ENCODE data around the gene GSG1L.

GSG1L gene

DNA sequence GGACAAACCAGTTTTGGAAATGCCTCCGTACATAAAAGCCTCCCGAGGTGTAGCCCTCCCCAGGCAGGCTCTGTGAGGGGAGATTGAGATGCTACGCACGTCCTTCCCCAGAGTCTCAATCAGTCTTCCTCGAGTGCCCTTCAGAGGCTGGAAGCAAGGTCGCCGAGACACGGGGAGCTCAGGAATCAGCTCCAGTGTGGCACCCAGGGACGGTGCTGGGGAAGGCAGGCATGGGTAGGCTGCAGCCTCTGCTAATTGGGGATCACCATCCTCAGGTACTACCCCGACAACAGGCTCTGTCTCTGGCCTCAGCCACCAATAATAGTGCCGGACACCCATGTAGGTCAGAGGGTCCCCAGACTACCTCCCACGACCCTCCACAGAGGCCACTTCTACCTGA, 28.1 kb upstream of the GSG1L start:
- no peak for ATAC-seq

DNA sequence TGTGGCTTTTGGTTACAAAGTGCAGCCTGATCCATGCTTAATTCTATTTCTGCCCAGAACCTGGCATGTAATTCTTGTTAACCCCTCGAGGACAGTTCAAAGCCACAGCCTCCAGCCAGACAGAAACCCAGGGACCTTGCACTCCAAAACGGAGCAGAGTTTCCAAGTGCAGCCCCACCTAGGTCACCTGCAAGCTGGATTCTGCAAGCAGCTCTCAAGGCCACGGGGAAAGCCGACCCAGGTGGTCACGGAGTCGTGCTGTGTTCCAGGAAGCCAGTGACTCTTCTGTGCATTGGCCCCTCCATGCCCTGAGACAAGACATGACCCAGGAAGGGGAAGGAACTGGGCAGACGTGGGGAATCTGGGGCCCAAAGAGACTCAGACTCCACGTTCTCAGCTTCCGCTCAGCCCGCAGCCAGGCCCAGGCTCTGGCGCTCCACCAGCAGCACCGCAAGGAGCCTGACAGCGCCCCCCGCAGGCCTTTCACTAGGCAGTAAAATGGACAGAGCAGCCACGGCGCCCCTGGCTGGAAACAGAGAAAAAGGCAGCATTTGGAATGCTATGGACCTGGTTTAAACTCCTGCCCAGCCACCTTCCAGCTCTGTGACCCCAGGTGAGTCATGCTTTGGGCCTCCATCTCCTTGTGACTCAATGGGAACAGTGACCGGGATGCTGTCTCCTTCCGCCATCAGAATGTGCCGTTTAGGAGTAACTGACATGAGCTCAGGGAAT, 27.3 kb upstream of the GSG1L start:
- ATAC-seq = no peak

DNA sequence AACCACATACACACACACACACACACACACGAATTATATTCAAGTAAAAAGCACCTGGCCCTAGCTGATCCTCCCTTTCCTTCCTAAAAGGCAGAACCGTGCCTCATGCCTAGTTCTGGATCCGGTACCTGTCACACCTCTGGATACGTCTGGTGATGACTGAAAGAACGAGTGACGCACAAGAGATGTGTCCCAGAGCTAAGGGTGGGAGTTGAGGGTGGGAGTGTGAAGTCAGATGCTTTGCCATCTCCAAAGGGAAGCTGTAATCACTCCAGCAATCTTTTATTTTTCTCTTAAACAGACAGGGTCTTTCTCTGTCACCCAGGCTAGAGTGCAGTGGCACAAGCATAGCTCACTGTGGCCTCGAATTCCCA, 26.5 kb upstream of the GSG1L start:
- ATAC-seq = no peak

DNA sequence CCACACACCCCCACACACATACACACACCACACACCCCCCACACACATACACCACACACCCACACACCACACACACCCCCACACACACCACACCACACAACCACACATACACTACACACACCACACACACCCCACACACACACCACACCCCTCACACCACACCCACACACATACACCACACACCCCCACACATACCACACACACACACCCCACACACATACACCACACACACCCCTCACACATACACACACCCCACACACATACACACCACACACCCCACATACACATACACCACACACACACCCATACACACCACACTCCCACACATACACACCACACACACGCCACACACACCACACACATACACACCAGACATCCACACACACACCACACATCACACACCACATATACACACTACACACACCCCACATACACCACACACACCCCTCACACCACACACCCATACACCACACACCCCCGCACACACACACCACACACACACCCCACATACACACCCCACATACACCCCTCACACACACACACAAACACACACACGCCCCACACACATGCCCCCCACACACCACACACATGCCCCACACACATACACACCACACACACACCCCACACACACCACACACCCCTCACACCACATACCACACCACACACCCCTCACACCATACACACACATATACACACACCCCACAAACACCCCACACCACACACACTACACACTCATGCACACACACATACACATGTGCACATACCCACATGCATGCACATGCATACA, 25.9 kb upstream of the GSG1L start:
- ATAC-seq = no peak

DNA sequence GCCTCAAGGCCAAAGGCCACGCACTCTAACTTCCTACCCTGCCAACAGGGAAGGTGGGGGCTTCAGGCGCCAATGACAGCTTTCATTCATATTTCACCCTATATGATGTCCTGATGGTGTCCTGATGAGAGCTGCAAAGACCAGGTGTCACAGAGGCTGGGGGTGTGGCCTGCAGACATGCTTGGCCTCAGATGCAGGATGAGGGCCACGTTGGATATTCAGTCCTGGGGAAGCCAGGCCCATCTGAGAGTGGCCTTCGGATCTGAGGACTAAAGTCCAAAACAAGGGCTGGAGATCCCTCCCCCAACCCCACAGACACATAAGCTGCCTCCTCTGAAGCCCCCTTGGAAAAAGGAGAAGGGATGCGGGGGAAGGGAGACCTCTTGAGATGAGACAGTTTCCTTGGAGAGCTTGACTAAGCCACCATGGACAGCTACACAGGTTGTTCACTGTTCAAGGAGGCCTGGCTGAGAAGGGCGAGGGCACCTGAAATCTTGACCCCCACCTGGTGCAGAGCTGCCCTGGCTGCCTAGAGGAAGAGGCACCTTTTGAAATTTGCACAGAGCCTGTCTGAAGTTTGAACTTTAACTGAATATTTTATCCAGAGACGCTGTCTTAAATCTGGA, 24.3 kb upstream of the GSG1L start:
- ATAC-seq = no peak

DNA sequence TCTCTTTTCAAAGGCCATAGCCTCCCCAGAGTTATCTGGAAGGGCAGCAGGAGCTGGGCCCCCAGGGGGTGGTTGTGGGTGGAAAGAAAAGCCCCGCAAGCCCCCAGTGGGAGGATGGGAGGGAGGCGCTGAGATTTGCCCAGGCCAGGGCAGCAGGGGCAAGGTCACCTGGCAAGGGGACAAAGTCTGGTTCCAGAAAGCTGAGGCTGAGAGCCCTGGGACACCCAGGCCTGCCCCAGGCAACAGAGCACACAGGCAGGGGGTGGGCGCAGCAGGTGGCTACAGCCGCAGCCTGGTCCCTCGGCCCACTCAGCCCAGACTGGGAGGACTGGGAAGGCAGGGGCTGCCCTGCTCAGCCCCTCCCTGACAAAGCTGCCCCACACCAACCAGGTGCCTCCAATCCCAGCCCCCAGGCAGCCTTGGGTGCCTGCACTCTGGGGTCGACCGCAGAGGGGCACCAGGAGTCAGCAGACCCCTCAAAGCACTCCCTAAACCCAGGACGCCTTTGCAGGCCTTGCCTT, 23.7 kb upstream of the GSG1L start:
- ATAC-seq = no peak

DNA sequence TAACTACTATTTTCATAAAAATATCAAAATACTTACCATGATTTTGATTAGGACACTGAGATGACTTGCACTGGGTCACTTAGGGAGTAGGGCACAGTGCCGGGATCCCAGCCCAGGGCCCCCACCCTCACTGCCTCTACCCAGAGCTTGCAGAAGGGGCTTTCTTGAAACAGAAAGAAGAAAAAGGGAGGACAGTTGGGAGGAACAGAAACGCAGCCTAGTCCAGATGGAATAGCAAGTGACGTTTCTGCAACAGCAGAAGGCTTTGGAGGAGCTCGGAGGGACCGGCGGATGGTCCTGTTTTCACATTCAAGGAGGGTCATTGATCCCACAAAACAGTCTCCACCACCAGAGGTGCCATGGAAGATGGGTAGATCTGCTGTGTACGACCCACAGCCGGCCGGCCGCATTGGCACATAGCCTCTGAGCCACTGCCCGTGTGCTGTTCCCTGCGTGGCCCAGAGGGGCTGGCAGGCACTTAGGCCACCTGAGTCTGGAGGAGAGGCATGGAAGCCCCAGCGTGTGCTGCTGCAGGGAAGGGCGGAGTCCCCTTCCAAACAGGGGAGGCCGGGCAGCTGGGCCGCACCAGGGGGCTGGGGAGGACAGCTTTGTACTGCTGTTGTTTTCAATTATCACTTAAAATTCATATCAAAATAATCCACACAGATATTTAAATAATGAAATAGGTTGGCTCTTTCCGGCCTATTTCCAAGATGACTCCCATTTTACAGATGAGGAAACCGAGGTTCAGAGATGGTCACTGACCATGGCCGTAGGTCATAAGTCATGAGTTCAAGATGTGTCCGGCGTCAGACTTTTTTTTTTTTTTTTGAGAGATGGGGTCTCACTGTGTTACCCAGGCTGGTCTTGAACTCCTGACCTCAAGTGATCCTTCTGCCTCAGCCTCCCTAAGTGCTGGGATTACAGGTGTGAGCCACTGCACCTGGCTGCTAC, 22.9 kb upstream of the GSG1L start:
- no peak for ATAC-seq

DNA sequence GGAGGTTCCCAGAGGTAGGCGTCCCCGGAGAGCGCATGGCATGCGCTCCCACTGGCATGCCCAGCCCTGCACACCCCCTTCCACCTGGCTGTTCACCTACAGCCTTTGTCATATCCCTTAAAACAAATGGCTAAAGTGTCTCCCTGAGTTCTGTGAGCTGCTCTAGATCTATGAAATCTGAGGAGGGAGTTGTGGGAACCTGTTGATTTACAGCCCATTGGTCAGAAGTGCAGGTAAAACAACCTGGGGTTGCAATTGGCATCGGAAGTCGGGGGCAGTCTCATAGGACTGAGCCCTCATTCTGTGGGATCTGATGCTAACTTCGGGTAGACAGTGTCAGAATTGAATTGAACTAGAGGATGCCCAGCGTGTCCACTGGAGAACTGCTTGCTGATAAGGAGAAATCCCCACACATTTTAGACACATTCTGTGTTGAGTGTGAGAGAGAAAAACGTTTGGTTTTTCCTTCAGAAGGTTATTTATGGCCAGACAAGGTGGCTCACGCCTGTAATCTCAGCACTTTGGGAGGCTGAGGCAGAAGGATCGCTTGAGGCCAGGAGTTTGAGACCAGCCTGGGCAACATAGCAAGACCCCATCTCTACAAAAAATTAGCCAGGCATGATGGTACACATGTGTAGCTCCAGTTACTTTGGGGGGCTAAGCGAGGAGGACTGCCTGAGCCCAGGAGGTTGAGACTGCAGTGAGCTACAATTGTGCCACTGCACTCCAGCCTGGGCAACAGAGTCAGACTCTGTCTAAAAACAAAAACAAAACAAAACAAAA, 22.1 kb upstream of the GSG1L start:
- ATAC-seq = no peak

DNA sequence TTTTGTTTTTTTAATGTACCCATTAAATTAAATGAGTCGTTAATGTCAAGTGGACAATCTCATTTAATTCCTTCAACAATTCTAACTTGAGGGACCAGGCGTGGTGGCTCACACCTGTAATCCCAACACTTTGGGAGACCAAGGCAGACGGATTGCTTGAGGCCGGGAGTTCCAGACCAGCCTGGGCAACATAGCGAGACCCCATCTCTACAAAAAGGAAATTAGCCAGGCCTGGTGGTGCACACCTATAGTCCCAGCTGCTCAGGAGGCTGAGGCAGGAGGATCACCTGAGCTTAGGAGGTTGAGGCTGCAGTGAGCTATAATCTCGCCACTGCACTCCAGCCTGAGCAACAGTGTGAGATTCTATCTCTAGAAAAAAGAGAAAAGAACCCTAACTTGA, 20.7 kb upstream of the GSG1L start:
- no peak for ATAC-seq

DNA sequence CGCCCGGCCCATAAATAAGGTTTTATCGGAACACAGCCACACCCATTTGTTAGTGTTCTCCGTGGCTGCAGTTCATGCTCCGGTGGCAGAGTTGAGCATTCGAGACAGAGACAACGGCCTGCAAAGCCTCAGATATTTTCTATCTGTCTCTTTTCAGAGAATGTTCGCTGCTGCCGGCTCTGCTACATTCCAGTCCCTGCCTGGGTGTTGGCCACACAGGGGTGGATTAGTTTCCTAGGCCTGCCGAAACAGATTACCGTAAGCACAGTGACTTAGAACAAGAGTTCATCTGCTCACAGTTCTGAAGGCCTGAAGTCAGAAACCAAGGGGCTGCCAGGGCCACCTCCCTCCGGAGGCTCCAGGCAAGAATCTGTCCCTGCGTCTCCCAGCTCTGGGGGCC, 19.1 kb upstream of the GSG1L start:
- no peak for ATAC-seq

DNA sequence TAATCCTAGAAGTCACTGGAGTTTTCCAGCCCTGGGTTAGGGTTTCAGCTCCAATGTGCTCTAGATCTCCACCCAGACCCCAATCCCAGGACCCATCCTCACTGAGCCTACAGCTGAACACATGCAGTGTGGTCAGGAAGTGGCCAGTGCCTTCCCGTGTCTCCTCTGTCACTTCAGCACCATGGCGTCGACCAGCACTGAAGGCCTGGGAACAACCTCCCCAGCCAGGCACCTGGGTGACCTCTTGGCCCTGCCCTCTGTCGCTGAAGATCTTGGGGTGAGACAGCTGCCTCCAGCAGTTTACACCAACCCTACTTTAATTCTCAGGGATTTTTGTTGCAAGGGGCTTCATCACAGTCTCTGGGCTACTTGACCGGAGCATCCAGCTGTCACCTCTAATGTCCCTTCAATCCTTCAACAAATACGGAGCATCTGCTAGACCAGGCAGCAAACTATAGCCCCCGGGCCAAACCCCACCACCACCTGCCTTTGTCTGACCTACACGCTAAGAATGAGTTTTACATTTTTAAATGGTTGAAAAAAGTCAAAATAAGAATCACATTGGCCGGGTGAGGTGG, 18.0 kb upstream of the GSG1L start:
- ATAC-seq = no peak

DNA sequence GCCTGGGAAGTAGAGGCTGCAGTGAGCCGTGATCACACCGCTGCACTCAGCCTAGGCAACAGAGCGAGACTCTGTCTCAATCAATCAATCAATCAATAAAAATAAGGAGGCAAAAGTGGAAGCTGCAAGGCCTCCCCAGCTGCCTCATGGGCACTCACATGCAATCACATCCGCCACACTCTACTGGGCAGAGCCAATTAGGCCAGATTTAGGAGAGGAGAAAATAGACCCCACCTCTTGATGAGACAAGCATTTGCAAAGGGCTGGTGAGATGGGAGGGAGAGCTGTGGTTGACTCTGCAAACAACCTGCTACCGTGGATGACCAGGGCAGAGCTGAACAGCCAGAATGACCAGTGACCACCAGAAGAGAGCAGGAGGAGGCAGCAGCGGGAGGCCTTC, 14.7 kb upstream of the GSG1L start:
- ATAC-seq = no peak

DNA sequence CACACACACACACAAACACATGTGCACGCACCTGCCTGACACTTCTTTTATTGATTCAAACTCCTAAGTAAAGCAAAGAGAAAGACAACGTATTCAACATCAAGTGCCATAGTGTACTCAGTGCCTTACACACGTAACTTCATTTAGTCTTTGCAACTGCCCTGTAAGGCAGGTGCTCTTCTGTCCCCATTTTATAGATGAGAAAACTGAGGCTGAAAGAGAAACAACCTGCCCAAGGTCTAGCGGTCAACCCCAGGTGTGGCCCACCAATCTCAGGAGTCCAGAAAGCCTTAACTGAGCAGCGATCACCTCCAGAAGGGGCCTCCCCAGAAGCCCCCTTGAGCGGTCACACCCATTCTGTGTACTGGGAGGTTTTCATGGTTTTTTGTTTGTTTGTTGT, 10.3 kb upstream of the GSG1L start:
- no peak for ATAC-seq

DNA sequence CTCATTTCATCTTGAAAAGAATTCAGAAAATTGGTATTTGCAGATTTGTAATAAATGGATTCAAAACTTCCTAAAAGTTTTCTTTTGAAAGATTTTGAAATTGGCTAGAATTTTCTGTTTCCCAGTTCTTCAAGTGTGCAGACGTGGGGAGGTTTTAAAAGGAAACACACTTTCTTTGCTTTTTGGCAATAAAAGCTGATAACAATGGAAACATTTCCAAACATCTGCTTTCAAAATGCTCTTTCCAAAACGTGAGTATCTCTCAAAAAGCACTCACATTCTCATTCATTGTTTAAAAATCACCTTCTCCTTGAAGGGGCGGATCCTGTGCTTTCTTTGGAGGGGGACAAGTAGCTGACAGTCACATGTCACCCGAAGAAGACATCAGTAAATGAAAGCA, 8.6 kb upstream of the GSG1L start:
- ATAC-seq = no peak

DNA sequence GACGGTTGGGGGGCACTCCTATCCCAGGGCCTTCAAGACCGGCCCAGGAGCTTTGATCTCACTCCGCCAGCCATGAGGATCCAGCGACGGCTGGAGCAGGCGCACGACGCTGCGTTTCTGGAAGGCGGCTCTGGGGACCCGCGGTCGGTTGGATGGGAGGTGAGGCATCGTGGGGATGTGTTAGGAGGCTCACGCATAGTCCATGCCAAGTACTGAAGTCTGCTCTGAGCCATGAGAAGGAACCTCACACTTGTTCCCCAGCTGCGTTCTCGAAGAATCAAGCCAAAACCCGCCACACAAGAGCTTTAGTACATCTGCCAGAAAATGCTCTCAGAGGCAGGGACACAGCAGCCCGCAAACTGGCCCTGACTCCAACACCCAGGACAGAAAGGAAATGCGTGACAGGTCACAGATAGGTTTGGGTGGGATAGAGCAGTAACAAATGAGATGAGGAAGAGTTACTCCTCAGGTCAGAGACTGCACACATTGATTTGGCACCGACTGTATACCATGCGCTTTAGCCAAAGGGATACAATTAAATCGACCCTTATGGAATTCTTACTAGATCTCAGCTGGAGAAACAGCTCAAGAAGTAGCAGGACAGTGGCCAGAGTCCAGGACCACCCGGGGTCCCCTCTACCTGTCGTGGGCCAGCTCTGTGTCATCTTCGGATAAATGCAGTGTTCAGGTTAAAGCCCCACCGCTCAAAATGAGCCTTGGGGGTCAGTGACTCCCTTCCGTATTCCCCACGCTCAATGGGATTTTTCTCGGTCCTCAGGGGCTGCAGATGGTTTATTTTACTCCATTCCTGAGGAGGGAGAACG, 6.7 kb upstream of the GSG1L start:
- no peak for ATAC-seq

DNA sequence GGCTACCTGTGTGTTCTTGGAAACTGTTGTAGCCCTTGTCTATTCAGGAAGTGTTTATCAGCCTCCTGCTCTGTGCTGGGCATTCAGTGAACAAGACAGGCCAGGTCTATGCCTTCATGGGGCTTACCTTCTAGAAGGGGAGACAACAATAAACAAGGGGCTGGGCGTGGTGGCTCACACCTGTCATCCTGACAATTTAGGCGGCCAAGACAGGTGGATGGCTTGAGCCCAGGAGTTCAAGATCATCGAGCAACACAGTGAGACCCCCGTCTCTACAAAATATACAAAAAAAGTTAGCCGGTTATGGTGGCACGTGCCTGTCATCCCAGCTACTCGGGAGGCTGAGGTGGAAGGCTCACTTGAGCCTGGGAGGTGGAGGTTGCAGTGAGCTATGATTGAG, 5.5 kb upstream of the GSG1L start:
- ATAC-seq = no peak

DNA sequence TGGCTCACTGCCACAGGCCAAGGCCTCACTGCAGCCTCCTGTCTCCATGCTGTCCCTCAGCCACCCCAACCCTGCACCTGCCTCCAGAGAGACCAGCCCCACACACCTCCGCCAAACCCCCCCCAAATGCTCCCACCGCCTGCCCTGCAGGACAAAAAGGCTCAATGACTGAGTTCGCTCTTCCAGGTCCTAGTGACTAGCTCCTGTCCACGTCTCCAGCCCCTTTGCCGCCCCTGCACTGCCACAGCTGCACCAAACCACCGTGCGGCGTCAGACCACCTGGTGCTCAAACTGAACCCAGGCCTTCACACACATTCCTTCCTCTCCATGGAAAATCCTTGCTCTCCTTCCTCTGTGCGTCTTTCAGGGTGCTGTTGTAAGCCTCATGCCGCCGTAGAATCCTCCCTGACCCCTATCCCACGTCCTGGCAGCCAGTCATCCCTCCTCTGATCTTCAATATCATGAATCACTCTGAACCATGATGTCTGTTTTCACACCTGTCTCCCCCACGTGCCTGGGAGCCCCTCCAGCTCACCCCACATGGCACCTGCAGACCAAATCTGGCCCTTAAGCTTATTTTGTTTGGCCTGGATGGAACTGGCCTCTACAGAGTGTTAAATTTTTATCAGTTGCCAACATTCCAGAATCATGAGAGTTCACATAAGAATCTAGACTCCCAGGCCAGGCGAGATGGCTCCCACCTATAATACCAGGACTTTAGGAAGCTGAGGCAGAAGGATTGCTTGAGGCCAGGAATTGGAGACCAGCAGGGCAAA, 4.3 kb upstream of the GSG1L start:
- no peak for ATAC-seq

DNA sequence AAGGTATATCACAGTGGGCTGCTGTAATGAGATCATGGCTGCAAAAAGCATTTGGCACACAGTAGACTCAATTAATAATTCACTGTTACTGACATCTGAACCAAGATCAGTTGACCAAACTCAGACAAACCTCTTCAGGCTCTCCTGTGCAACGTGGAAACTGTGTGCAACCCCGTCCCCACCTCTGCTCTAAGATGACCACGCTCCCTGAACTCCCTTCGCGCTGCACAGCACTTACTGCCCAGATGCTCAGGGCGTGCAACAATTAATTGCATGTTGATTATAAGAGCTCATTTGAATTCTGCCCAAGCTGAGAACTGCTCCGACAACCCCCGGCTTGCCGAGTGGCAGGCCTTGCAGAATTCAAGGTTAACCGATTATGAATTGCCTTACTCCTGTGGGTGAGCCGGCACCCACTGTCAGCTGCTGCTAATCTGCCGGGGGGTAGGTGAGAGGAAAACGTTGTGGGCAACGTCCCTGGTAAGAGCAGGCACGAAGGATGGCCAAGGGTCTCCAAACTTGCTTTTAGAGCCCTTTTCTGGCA, 1.3 kb upstream of the GSG1L start:
- ATAC-seq = no peak

DNA sequence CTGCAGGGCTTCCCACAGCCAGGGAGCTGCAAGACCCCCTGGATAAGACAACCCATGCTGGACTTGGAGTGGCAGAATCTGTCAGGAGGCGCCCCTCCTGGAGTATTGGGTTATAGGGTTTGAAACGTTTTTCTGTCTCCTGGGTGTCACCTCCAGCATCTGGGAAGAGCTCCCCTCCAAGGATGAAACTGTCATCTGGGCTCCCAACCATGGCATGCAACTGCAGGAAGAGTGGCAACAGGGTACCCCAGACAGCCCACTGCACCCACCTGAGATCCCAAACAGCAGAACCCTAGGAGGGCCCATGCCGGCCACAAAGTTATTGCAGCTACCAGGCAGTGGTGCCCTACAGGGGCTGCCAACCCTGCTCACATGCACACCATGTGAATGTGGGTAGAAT, 636 bp upstream of the GSG1L start:
- ATAC-seq = no peak
